ENCODE data around the gene CRIM1.

Gene CRIM1

DNA sequence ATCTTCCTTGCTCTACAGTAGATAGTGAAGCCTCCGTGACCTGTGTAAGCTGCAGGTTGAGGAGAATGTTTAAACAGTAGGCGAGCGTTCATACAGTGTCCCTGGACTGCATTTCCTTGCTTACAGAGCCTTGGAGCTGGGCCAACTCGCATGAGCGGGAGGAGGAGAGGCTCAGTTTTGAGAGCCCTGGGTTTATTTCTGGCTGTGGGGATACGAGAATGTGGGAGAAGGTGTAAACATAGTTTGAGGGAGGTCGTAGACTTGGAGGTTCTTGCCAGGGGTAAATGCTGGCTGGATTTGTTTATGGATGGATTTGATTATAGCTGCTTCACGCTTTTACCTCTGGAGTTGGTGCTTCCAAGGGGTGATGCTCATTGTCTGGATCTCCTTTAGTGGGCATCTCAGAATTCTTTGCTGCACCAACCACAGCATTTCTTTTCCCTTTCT, 20.8 kb downstream of the CRIM1 start:
- peak; percentile 26 for DNase-seq

DNA sequence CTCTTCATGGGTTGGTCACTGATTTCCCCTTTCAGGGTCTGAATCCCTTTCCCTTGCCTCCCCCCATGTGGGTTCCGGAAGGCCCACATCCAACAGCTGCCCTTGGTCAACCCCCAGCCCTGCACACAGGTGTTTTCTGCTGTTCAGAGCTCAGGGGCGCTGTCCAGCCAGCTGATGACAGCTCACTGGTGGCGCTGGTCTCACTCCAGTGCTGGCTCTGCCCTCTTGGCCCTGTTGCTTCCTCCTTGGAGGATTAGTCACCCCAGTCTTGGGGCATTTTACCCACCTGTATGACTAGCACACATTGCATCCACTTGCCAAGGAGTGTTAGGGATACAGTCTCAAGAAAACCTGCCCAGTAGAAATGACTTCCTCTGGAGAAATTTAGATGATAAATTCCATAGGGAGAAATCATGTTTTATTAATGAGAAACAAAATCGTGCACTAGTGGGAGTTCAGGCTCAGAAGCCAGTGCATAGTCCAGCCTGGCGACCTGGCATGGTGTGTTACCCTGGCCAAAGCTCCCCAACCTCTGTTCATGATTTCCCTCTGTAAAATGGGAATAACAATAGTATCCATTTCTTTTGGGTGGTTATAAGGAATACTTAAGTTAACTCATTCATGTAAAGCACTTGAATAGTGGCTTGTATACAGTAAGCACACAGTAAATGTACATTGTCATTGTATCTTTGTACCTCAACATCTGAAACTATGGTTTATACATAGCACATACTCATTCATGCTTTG, 21.6 kb downstream of the CRIM1 start:
- DNase-seq, result no peak

DNA sequence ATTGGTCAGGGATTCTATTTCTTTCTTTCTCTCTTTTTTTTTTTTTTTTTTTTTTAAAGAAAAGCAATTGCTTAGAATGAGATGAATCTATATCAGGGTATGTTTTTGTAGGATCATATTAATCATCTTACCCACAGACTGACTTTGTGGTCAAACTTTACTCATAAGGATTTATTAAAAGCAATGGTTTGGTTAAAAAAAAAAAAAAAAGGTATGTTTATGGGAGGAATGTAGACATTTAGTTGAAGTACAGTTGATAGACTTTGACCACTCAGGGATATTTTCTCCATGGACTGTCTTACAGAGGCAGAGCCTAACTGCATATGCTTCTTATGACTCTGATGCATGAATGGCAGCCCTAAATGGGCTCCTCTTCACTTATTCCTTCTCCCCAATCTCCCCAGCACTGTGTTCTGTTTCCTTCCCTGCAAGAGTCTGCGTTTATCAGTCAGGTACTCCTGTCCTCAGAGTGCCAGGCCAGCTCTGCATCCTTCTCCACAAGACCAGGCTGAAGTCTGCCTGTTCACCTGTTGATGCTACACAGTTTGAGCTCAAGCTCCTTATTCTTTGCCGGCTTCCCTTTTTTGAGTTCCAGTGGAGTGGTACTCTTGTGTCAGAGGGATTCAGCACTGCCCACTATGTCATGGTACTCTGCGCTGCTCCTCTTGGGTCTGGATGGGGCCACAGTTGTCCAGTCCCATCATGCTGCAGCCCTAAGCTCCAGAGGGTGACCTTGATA, 24.3 kb downstream of the CRIM1 start:
- no peak for DNase-seq

DNA sequence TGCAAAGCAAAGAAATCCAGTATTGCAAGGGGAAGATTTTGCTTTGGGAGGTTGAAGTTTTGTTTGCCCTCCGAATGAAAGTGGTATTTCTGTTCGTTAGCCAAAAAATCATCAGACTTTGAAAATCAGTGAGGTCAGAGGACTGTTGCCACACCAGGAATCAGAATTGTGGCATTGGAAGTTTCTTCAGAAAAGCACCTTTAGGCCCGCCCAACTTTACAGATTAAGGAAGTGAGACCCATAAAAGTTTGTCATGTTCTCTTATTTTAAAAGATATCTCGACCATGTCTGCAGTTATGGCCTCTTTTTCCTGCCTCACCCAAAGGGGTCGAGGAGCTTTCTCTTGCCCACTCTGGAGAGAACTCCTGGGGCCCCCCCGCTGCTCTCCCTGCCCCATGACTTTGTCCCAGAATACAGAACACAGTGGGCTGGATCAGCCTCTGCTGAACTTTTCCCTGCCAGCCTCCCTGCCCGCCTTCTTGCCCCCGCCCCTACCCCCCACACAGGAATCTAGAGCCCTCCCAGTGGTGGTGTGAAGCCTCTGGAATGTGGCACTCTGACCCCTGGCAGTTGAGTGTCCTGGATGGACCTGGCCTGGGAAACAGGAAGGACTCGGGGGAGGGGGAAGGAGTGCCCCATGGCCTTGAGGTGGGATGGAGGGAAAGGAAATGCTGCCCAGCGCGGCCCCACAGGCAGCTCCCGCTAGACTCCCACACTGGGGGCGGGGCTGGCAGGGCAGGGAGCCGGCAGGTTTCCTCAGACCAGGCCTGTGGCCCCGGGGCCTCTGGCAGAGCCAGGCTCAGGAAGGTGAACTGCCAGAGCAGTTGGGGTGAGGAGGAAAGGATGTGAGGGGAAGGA, 25.3 kb downstream of the CRIM1 start:
- no peak for DNase-seq

DNA sequence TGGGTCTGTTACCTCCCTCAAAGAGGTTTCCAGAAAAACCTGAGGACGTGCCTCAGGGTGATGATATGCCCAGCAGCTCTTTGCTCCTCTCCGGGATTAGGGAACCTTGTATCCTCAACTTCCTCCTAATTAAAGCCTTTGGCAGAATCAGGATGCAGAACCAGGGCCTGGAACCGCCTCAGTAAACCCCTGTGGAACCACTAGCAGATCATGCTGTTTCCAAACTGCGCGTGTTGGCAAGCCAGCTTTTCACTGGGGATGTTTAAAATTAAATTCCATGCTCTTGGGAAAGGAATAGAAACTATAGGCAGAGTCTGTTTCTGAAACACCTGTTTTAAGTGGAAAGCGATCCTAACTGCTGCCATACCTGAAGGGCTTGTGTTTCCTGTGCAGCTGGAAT, 26.4 kb downstream of the CRIM1 start:
- DNase-seq, result no peak

DNA sequence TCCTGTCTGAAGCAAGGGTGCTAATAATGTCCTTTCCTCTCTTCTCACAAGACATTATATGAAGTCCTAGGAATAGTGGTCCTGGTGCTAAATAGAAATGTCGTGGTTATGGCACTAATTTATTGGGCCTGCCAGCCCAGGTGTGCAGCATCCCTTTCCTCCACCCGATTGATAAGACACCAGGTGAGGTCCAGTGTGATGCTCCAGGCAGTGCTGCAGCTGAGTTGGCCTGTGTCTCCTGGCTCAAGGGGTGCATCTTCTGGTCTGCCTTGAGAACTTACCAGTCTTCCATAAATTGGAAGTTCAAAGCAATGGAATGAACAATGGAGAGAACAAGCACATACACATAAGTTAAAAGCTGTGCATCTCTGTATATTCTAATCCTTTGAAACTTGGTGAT, 26.9 kb downstream of the CRIM1 start:
- no peak for DNase-seq

DNA sequence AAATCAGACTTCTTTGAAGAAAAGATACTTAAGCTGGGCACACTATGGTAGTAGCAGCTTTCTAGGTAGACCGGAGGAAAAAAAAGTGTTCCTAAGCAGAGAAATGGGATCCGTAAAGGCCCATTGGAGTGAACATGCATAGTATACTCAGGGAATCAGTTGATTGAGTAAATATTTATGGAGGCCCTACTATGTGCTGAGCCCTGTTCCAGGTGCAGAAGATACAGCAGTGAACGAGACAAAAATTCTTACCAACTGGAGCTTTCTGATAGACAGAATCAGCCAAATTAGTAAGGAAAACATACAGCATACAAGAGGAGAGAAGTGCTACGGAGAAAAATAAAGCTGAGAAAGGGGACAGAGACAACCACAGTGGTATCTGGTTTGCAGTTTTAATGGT, 28.1 kb downstream of the CRIM1 start:
- no peak for DNase-seq

DNA sequence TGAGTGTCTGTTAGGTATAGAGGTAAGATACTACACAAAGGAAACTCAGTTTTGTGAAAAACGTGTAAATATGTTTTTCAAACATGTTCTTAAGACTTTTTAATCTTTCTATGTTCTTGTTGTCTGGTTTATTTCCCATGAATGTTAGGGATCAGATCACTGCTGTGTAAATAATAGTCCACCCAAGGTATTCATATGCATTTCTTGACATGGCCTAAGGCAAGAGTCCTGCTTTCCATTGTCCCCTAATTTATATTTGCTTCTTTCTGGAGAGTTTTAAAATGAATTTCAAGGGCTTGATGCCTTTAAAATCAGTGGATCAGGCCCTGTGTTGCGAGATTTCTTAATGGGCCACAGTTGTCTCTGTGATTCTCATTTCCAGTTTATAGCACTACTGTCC, 28.9 kb downstream of the CRIM1 start:
- no peak for DNase-seq

DNA sequence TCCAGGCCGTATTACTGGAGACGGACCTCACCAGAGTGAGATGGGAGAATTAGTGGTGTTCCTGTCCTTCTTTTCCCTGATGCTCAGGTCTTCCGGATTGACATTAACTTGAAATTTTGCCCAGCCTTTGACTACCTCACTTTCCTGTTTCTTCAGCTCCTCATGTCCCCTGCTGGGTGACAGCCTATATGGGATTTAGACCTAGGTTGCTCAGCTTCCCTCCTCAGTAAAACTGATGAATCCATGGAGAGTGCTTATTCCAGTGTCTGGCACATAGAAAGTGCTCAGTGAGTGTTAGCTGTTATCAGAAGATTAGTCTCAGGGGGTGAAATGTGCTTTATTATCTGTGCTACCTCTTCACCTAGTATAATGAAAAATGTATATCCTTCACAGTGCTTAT, 30.0 kb downstream of the CRIM1 start:
- no peak for DNase-seq

DNA sequence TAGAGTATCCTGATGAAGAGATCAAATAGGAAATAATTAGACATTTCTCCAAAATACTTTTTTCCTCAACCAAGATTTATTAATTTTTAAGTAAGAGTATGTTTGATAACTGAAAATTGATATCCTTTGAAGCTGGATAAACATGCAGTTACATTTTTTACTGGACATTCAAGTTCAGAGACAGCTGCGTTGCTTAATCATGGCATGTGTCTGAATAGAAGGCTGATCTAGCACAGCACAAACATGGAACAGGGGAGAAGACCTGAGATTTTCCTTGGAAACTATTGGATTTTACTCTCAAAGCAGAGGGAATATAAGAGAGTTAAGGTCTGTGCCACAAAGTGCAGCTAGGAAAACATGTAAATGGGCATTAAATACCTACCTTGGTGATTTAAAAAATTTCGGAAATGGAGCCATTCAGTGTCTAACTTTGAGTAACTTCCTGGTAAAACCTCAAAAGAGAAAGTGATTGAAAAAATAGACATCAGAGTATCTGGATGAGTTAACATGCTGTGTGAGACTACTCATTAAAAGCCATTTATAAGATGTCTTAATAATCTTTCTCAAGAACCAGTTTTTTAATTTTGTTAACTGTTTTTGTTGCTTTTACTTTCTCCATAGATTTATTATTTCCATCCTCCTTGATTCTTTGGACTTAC, 31.8 kb downstream of the CRIM1 start:
- no peak for DNase-seq

DNA sequence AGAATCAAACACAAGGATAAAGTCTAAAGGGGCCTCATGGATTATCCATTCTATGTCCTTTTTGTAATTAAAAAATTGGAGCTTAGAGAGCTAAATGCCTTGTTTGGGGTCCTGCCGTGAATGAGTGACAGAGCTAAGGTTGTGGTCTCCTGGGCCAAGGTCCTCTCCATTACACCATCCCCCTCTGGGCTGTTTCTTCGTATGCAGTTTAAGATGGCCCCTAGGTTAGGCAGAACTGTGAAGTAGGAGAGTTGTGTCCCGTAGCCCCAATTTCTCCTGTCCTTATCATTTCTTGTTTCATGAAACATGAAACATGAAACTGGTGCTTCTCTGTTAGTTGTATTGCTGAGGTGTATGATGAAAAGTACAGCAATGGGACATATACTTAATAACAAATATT, 32.9 kb downstream of the CRIM1 start:
- no peak for DNase-seq

DNA sequence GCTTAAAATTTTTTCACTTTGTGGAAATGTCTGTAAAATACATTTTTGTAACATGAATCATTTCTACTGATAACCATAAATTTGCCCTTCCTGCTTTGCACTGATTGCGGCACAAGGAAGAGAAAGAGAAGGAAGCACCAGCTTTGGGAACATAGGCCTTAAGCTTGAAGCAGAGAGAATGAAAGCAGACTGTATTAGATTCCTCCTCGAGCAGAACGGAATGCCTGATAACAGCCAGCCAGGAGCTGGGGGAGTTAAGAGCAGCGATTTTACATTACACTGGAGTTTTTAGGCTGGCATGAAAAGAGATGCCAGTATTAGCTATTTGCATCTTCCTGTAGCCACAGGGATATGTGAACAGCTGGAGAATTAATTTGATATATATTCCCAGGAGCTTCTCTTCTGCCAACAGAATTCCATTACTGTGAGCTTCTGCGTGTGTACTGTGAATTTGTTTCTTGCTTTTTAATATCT, 33.5 kb downstream of the CRIM1 start:
- DNase-seq, result no peak

DNA sequence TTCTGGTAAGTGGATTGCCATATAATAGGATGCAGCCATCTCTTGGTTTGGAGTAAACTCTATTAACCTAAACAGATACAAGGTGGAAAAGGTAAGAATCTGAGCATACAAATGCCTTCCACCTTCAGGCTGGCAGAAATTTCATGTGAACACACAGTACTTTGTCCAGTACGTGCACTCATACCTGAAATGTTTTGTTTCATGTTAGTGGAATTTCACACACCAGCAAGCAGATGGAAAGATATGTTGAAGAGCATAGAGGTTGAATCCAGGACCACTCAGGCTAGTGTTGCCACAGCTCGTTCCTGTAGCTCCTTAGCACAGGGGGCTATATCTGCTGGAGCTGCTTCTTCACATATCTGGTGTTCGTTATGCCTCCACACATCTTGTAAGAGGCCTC, 34.0 kb downstream of the CRIM1 start:
- no peak for DNase-seq

DNA sequence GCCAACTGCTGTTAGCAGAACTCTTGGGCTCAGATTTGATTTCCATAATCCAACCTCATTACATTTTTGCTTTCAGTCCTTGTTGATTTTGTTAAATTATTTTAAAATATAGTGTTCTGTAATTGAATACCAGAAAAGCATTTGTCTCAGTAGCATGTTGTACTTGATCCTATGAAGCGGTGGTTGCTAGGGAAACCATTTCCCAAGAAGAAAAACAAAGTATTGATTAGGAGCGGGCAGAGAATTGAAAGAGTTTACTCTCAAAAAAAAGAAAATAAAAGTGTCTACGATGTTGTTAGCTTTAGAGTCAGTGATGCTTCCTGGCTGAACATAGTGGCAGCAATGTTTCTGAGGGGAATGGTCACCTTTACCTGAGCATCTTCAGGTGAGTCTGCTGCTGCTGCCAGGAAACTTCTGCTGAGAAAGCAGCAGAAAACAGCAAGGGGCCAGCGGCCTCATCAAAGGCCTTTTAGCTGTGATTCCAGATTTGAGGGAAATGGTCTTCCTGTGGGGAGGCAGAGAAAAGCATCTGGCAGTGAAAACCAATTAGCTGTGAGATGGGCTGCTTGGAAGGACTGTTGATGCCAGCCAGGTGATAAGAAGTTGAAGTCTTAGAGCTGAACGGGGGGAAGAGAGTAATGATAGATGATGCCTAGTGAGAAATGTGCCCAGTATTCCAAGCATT, 37.1 kb downstream of the CRIM1 start:
- DNase-seq, result no peak

DNA sequence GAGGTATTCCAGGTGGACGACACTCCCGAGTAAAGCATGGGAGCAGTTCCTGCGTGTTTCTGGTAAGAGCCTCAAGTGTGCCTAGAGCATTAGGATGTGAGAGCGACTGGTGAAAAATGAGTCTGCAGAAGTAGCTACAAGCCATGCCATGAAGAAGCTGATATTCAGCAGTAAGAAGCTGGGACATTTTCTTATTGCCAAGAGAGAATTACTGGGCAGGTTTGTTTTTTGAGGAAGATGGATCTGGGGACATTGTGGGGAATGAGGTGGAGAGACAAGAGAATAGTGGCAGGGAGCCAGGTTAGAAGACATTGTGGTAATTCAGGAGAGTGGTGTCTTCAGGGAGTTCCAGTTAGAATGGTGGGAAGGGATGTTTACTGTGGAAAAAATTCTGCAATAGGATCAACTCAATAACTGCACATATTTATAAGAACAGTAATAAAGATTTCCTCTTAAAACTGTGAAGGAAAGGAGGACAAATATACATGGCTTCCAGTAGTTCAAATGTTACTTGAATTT, 38.2 kb downstream of the CRIM1 start:
- DNase-seq, result no peak

DNA sequence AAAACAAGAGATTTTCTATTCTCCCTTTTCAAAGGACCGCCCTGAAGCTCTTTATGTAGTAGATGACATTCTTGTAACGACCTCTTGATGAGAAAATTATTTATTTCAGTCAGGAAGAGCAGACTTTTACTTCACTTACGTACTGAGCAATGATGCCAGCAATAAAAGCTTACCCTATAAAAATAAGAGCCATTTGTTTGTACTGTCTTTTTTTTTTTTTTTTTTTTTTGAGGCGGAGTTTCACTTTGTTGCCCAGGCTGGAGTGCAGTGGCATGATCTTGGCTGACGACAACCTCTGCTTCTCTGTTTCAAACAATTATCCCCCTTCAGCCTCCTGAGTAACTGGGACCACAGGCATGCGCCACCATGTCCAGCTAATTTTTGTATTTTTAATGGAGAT, 39.2 kb downstream of the CRIM1 start:
- no peak for DNase-seq

DNA sequence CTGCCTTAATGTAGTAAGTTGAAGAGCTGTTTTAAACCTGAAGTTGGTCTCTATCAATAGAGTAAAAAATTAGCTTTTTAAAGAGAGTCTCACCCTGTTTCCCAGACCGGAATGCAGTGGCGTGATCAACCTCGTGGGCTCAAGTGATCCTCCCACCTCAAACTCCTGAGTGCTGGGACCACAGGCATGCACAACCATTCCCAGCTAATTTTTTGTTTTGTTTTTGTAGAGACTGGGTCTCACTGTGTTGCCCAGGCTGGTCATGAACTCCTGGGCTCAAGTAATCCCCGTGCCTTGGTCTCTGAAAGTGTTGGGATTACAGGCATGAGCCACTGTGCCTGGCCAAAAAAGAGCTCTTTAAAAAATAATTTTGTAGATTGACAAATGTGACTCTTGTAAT, 40.3 kb downstream of the CRIM1 start:
- DNase-seq, result no peak

DNA sequence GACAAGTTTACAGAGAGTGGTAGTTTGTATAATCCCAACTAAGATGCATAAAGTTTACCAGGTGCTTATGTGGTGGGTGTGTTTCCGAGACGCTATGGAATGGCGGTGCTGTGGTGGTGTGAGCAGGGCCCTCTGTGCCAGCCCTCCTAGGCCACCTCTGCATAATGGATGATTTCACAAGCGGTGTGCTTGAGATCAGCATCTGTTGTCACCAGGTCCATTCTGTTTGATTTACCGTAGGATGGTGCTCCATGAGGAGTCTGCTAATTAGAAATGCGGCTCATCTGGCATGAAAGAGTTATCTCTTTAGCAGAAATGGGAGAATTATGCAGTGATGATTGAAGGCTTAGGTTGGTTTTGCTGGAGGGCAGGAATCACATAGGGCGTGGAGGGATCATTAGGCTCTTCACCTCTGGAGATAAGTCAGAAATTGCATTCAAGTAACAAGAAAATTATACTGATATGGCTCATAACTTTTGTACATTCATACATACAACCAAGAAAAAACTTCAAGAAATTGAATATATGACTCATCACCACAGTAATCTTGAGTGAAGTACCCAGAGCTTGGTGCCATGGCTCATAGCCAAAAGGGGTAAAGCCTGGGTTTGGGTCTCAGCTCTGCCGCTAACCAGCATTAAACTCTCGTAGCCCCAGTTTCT, 41.4 kb downstream of the CRIM1 start:
- no peak for DNase-seq

DNA sequence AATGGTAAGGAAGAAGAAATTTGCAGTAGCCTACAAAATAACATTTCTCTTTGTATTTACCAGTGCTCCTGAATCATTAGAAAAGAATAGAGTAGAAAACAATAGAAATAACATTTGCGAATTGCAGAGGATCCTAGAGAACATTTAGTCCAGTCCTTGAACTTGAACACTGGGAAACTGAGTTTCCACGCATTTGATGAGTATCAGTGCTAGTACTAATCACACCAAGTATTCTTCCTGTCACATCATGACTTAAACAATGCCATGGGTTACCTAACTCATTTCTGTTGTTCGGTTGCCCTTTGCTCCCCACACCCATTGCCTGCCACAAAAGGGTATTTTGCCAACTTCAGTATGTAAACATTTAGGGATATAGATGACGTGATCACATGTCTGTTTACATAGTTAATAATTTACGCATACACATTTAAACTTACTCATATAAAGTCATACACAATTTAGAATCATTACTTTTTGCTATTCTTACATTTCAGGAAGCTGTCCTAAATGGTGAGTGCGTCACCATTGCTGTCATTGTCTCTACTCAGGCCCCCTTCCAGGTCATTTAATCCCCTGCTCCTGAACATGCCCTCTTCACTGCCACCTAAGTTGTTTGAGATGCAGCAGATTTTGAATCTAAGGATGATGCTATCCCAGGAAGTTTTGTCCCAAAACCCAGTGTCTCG, 42.3 kb downstream of the CRIM1 start:
- DNase-seq, result no peak

DNA sequence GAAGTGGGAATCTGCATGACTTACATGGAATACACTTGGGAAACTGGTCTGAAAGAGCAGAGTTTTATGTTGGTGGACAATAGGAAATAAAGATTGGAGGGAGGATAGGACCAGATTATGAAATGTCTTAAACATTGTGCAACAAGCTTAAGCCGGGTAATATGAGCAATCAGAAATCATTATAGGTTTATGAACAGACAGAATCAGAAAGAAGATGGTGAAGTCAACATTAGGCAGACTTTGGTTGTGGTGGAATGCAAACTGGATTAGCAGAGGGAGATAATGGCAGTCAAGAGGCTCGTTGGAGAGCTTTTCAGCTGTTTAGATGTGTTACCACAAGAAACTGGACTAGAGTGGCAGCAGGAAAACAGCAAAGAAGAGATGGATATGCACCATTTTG, 43.5 kb downstream of the CRIM1 start:
- no peak for DNase-seq

DNA sequence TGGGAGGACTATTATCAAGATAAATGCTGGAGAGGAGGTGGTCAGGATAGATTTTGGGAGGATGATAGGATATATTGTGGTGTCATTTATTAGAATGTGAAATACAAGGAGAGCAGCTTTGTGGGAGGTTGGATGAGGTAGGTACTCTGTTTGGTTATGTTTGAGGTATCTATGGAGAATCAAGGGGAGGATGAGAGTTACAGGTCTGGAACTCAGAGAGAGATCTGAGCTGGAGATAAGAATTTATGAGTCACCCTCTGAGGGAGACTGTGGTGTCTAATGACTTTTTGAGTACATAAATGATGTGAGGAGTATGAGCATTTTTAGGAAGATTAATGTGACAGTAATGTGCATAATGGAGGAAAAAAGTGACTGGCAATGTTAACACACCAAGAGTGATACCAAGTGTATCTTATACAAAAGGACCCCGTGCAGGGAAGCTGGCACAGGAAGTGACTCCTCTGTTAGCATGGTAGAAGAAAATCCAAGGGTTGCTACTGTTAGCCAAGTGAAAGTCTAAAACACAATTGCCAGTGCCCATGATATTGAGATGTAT, 48.2 kb downstream of the CRIM1 start:
- no peak for DNase-seq

All from NCI-H2227 treated with DMSO at 0.1 percent for 48 hours (cell line).